ENCODE data around the gene RRP15.

DNA sequence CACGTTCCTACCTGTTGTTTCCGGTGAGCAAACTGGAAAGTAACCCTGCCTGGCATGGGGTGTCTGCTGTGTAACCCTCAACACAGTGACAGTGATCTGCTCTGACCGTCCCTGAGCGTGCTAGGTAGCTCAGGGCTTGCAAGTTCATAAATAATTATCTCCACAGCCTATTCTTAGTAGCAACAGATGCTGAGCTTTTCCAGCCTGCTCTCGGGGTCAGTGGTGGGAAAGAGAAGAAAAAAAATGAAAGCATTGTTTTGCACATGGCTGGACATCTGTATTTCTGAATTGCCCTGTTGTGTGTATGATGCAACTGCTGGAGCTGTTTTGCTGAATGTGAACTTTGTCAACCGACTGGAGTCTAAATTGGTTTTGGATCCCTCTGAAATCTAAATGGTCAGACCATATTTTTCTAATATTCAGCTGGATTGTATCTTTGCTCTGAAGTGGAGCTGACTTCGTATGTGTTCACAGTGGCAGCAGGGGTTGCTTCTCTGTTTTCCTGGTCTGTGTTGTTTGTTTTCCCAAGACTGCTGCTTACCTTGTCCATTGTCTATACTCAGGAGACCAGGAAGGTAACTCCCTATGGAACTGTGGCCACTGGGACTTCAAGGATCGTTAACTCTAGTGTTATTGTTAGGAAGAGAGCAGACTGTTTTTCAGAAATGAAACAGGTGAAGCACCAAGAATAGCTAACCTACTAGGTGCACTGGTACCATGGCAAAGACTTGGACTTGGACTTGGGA is 87.0 kb downstream of the RRP15 start:
- TF ChIP-seq GATA3 (IDR thresholded peaks at IDR 0.05; ENCODE audit: low read depth, low read length) (no peak), GATA2 (IDR thresholded peaks at IDR 0.05; ENCODE audit: low read depth, low read length) (no peak)
